ACC112 (cell line): Measurements from ENCODE around the gene MLPH.
A peak's percentile ranks its signal among the peaks of the same experiment; 100 is the strongest.

ENCODE experiments used
- H2AFZ ChIP-seq: fragments of 200-600 bp; sonication (generic); one replicate; pipeline ENCODE4 v1.6.0; 2017; ENCODE audit warnings: antibody characterized with exemption, low read length; ENCODE audit not compliant: unreplicated experiment
- H3K27ac ChIP-seq: fragments of 200-600 bp; sonication (generic); 2 replicates; pipeline ENCODE4 v1.5.1; 2014; ENCODE audit warnings: low read depth, mild to moderate bottlenecking, antibody characterized with exemption, low read length, moderate library complexity
- H3K27me3 ChIP-seq: fragments of 200-600 bp; sonication (generic); 2 replicates; pipeline ENCODE4 v1.6.1; 2014; ENCODE audit warnings: mild to moderate bottlenecking, antibody characterized with exemption, low read length, moderate library complexity, mixed read lengths; ENCODE audit not compliant: insufficient read depth
- H3K36me3 ChIP-seq: fragments of 200-600 bp; sonication (generic); 2 replicates; pipeline ENCODE4 v1.6.1; 2016; ENCODE audit warnings: mild to moderate bottlenecking, antibody characterized with exemption, low read length, moderate library complexity, mixed read lengths; ENCODE audit not compliant: insufficient read depth
- H3K4me1 ChIP-seq: fragments of 200-600 bp; sonication (generic); one replicate; pipeline ENCODE4 v1.6.1; 2016; ENCODE audit warnings: low read length, mixed read lengths; ENCODE audit not compliant: insufficient read depth, unreplicated experiment, control insufficient read depth
- H3K4me3 ChIP-seq: fragments of 200-600 bp; sonication (generic); 2 replicates; pipeline ENCODE4 v1.5.1; 2014; ENCODE audit warnings: mild to moderate bottlenecking, low read depth, low read length
- H3K79me2 ChIP-seq: fragments of 200-600 bp; sonication (generic); one replicate; pipeline ENCODE4 v1.6.0; 2016; ENCODE audit warnings: low read length; ENCODE audit not compliant: control insufficient read depth, unreplicated experiment, insufficient read depth

The MLPH gene

GRCh38 chr2:237567276-237568029 lies 80.4 kb downstream of the MLPH start:
- Histone ChIP-seq H3K27me3 (peaks cover 7% of the 10 kb centered on the region; the same call in 1 of the 2 replicates), H3K4me1 (peaks cover 4% of the 10 kb centered on the region), H3K4me3 (no peak overlapping the region), H2AFZ (no peak overlapping the region), H3K79me2 (no peaks in the 10 kb centered on the region), H3K36me3 (no peaks in the 10 kb centered on the region), H3K27ac (no peak overlapping the region)

GRCh38 chr2:237568121-237568660 lies 81.1 kb downstream of the MLPH start:
- Histone ChIP-seq H3K4me1 (peaks cover 6% of the 10 kb centered on the region), H3K36me3 (no peaks in the 10 kb centered on the region), H3K27ac (no peak overlapping the region), H2AFZ (no peak overlapping the region), H3K79me2 (no peaks in the 10 kb centered on the region), H3K4me3 (no peak overlapping the region), H3K27me3 (peaks cover 7% of the 10 kb centered on the region; the same call in 1 of the 2 replicates)

GRCh38 chr2:237569041-237569440 lies 82.0 kb downstream of the MLPH start:
- H3K27ac ChIP-seq = no peak overlapping the region
- no peaks in the 10 kb centered on the region for H3K79me2 ChIP-seq
- H2AFZ ChIP-seq = no peak overlapping the region

DNA sequence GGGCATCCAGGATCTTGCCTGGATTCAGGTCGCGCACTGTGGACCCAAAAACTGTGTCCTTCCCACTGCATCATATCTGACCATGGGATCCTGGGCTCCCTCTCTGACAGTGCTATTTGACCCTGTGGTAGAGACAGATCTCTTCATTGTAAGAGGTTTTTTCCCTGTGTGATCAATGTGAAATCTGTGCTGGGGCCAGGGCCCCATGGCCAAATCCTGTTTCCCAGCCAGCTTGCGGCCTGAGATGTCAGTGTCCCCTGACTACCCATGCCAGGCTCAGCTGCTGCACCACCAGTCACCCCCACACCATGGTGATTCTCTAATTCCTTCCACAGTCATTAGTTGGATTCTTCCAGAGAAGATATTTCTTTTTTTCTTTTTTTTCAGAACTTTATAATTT lies 82.8 kb downstream of the MLPH start:
- H3K4me1 ChIP-seq = peaks cover 6% of the 10 kb centered on the region
- no peak overlapping the region for H3K4me3 ChIP-seq
- H3K27me3 ChIP-seq = no peaks in the 10 kb centered on the region; the same call in 1 of the 2 replicates
- no peak overlapping the region for H3K27ac ChIP-seq
- H2AFZ ChIP-seq = no peak overlapping the region
- no peaks in the 10 kb centered on the region for H3K79me2 ChIP-seq
- H3K36me3 ChIP-seq = no peaks in the 10 kb centered on the region

More at GRCh38 chr2:237569041-237569440, 82.0 kb downstream of the MLPH start:
- H3K4me1 ChIP-seq = peaks cover 6% of the 10 kb centered on the region
- no peaks in the 10 kb centered on the region for H3K36me3 ChIP-seq
- H3K4me3 ChIP-seq = no peak overlapping the region
- peaks cover 6% of the 10 kb centered on the region; the same call in 1 of the 2 replicates for H3K27me3 ChIP-seq

- Histone ChIP-seq H3K4me3 (no peak overlapping the region), H3K27me3 (no peaks in the 10 kb centered on the region), H3K4me1 (peaks cover 6% of the 10 kb centered on the region), H3K79me2 (no peaks in the 10 kb centered on the region), H2AFZ (no peak overlapping the region), H3K36me3 (no peaks in the 10 kb centered on the region), H3K27ac (no peak overlapping the region)
Measured at GRCh38 chr2:237570776-237571335, 83.8 kb downstream of the MLPH start.

GRCh38 chr2:237571551-237571950 lies 84.5 kb downstream of the MLPH start:
- H2AFZ ChIP-seq = no peak overlapping the region

GRCh38 chr2:237572021-237572741 lies 85.1 kb downstream of the MLPH start:
- no peaks in the 10 kb centered on the region for H3K27me3 ChIP-seq
- peaks cover 6% of the 10 kb centered on the region for H3K4me1 ChIP-seq
- no peaks in the 10 kb centered on the region for H3K36me3 ChIP-seq
- no peaks in the 10 kb centered on the region for H3K79me2 ChIP-seq
- no peak overlapping the region for H3K27ac ChIP-seq
- H3K4me3 ChIP-seq = peak overlapping the region; percentile 42; the same call in 1 of the 2 replicates
- H2AFZ ChIP-seq = peak overlapping the region; percentile 35

More at GRCh38 chr2:237571551-237571950, 84.5 kb downstream of the MLPH start:
- Histone ChIP-seq H3K36me3 (no peaks in the 10 kb centered on the region), H3K4me1 (peaks cover 6% of the 10 kb centered on the region), H3K27ac (no peak overlapping the region), H3K4me3 (no peak overlapping the region), H3K27me3 (no peaks in the 10 kb centered on the region), H3K79me2 (no peaks in the 10 kb centered on the region)

DNA sequence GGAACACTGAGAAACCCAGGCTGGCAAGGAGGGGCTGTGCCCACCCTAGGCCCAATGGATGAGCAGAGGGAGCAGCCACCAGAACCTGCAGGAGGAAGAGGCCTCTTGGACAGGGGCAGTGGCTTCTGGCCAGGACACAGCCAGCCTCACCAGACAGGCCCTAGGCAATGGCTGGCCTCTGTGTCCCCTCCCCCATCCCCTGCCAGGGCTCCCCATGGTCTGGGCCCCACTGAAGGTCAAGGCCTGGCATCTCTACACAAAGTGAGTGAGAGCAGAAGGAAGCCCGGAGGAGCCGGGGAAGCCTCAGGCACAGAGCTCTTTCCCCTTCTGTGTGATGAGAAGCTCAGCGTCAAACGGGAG lies 85.7 kb downstream of the MLPH start:
- H3K4me1 ChIP-seq = peaks cover 6% of the 10 kb centered on the region
- no peak overlapping the region for H3K27ac ChIP-seq

GRCh38 chr2:237573721-237574415 lies 86.8 kb downstream of the MLPH start:
- Histone ChIP-seq H3K27ac (no peak overlapping the region), H3K4me3 (no peak overlapping the region), H3K4me1 (peaks cover 6% of the 10 kb centered on the region), H2AFZ (no peak overlapping the region), H3K79me2 (no peaks in the 10 kb centered on the region), H3K27me3 (no peaks in the 10 kb centered on the region), H3K36me3 (no peaks in the 10 kb centered on the region)

More for the DNA sequence above, 85.7 kb downstream of the MLPH start:
- Histone ChIP-seq H2AFZ (peak overlapping the region; percentile 35), H3K4me3 (no peak overlapping the region), H3K27me3 (no peaks in the 10 kb centered on the region), H3K79me2 (no peaks in the 10 kb centered on the region), H3K36me3 (no peaks in the 10 kb centered on the region)

DNA sequence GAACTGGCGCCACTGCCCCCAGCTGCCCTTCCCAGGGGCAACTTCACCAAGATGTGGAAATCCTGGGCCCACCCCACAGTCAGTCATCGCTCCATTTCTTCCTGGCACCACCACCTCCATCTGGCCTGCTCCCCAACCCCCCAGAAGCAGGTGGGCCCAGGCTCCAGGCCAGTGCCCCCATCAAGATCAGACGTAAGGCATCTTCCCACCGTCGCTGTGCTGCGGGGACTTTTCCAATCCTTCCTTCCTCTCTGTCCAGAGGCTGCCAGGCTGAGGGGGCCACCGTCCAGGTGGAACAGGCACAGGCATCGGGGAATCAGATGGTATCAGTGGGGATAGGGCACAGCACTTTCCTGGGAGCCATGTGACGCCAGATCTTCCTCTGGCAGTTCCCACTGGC lies 87.4 kb downstream of the MLPH start:
- no peak overlapping the region for H2AFZ ChIP-seq
- H3K27me3 ChIP-seq = no peaks in the 10 kb centered on the region
- no peak overlapping the region for H3K4me3 ChIP-seq
- H3K4me1 ChIP-seq = peaks cover 6% of the 10 kb centered on the region
- no peaks in the 10 kb centered on the region for H3K79me2 ChIP-seq
- H3K27ac ChIP-seq = no peak overlapping the region
- no peaks in the 10 kb centered on the region for H3K36me3 ChIP-seq
